GM23248 (cell line): Measurements from ENCODE around the gene CCDC86.

Experiments
- EZH2 ChIP-seq: fragments of 200-600 bp; sonication (generic); IDR thresholded peaks from 2 replicates; pipeline ENCODE4 v1.6.1; 2018; ENCODE audit warnings: antibody characterized with exemption, mild to moderate bottlenecking; ENCODE audit not compliant: insufficient read depth, poor library complexity, severe bottlenecking
- EZH2phosphoT487 ChIP-seq: fragments of 200-600 bp; sonication (generic); IDR thresholded peaks from 2 replicates; pipeline ENCODE4 v1.6.1; 2018; ENCODE audit warnings: antibody characterized with exemption, moderate library complexity, mild to moderate bottlenecking, low read depth; ENCODE audit not compliant: insufficient read depth

DNA sequence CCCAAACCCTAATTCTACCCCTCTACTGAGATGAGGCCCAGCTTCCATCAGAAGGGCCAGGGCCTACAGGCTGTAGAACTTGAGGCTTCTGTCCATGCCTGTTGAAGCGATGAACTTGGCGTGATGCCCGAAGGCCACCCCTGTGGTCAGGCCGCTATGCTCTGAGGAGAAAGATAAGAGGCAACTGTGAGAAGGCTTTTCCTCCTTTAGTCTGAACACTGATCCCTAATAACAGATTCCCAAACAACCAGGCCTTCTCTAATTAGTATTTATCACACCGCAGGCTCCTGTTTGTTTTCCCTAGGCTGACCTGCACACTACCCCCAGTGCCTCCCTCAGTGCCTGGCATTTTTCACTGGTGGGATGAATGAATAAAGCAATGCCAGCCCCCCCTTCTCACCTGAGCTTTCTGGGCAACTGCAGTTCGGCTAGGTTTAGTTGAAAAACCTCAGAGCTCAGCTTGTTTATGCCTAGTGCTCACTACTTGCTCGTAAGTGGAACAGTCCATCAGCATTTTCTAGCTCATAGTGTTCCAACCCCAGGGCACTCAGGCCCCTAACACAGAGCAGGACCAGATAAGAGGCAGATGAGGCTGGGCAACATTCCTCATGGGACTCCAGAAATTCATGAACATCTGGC lies 49.3 kb downstream of the CCDC86 start:
- TF ChIP-seq EZH2 (no peak), EZH2phosphoT487 (no peak)
